Measurements from ENCODE around the gene HPS1. TPM values are rescaled to one million over a fixed set of nuclear protein-coding genes. Genes with fewer than 3 reads are reported as not detected.
A peak's percentile ranks its signal among the peaks of the same experiment; 100 is the strongest.

HPS1 gene
- total RNA-seq (10 to 100 TPM; 24.6 to 38.7 (median 28.5) TPM), polyA plus RNA-seq (10 to 100 TPM; 33.5 to 38.3 TPM)

DNA sequence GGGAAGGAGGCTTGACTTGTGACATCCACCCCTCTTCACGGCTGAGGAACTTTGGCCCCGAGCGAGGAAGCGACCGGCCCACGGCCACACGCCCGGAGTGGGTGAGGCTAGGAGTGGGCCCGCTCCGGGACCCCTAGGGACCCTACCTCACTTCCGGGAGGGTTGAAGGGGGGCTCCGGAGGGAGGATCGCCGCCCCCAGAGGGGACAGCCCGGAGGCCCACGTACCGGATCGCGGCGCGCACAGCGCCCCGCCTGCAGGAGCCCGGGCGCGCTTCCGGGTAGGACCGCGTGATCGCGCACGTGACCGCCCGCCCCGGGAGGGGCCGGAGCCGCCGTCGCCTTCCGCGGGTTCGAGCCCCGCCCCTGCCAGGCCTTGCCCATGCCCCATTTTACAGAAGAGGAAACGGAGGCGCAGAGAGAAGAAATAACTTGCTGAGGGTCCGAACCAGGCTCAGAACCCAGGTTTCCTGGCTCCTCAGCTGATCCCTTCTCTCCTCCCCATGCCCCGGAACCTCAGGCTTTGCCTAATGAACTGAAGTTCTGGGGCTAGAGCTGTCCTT is at the start of gene HPS1:
Gene HPS1, minus strand, starts transcription at position 275 of the 561 bp plus-strand sequence. CDS start 3,695 bp downstream, outside the sequence.
- intact Hi-C loops (cut with DNase I): no loop called here
- Histone ChIP-seq H3K27ac (peak within 1 kb of the TSS; percentile 68 to 87 (median 80)), H3K36me3 (peaks cover 0 to 17% (median 0%) of the 10 kb centered on the region in 3 donors), H3K4me1 (peaks cover 0 to 12% (median 0%) of the 10 kb centered on the region in 3 donors), H3K4me3 (peak within 1 kb of the TSS; percentile 56 to 86 (median 78)), H3K9me3 (no peaks in the 10 kb centered on the region), H3K27me3 (no peaks in the 10 kb centered on the region)
- FAIRE-seq (no peak), ATAC-seq (peak; percentile 95 to 97 (median 96)), DNase-seq (peak; percentile 74 to 94 (median 82))
- 2 to 3% methylated on average over 43 to 47 of the region's 47 CpGs for WGBS, 2 donors
- TF ChIP-seq, protein P1, sequence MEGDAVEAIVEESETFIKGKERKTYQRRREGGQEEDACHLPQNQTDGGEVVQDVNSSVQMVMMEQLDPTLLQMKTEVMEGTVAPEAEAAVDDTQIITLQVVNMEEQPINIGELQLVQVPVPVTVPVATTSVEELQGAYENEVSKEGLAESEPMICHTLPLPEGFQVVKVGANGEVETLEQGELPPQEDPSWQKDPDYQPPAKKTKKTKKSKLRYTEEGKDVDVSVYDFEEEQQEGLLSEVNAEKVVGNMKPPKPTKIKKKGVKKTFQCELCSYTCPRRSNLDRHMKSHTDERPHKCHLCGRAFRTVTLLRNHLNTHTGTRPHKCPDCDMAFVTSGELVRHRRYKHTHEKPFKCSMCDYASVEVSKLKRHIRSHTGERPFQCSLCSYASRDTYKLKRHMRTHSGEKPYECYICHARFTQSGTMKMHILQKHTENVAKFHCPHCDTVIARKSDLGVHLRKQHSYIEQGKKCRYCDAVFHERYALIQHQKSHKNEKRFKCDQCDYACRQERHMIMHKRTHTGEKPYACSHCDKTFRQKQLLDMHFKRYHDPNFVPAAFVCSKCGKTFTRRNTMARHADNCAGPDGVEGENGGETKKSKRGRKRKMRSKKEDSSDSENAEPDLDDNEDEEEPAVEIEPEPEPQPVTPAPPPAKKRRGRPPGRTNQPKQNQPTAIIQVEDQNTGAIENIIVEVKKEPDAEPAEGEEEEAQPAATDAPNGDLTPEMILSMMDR (IDR thresholded peaks at IDR 0.05): no peak

GRCh38 chr10:98492763-98493162 is 46.0 kb upstream of the HPS1 start:
- Histone ChIP-seq H3K36me3 (no peaks in the 10 kb centered on the region), H3K4me3 (no peak overlapping the region), H3K27me3 (no peaks in the 10 kb centered on the region), H3K27ac (no peak overlapping the region), H3K4me1 (no peaks in the 10 kb centered on the region), H3K9me3 (no peaks in the 10 kb centered on the region)
- WGBS, 2 donors: 32 to 63% methylated on average over 1 of the region's 1 CpG
- TF ChIP-seq, protein P1 (IDR thresholded peaks at IDR 0.05): no peak
- intact Hi-C loops (cut with DNase I): no loop called here
- ATAC-seq: no peak
- DNase-seq: no peak
- no peak for FAIRE-seq

DNA sequence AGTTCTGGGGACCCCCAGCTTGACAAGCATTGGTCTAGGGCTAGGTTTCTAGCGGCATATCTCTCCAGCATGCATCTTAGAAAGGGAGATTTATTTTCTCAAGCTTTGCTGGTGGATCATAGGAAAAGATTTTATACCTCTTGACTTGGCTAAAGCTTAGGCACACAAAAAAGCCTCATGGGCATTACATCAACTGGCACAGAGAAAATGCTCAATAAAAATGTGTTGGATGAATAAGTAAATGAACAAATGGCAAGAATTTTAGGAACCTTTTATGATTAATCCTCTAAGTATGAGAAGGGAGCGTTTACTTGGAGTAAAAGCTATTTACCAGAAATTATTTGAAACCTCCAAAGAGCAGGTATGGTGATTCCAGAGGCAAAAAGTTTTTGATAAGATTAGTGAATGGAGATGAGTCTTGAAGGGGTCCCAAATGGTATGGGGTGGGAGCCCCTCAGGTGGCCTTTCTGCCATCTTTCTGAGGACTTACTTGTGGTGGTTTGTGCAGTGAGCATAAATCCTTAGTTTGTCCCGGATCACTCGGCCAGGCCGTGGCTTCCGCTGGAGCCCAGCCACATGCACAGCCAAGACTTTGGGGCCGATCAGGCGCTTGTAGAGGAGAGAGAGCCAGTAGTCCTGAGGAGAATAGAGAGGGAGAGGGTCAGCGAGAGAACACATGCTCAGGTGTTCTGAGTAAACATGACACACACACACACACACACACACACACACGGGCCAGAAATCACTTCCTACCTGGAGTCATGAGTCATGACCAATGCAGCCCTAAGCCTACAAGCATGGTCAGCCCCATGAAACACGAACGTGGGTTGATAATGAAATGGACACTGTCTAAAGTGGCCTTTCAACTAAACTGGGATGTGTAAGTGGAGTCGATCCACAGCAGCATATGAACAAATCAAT is 43.1 kb upstream of the HPS1 start:
- H3K9me3 ChIP-seq: no peaks in the 10 kb centered on the region
- H3K4me3 ChIP-seq: no peak overlapping the region
- 68 to 78% methylated on average over 13 of the region's 13 CpGs for WGBS, 2 donors
- ATAC-seq: no peak
- TF ChIP-seq, protein P1 (IDR thresholded peaks at IDR 0.05): no peak
- H3K36me3 ChIP-seq: no peaks in the 10 kb centered on the region
- H3K4me1 ChIP-seq: no peaks in the 10 kb centered on the region
- FAIRE-seq: no peak
- H3K27me3 ChIP-seq: no peaks in the 10 kb centered on the region
- no peak for DNase-seq
- intact Hi-C loops (cut with DNase I): no loop called here
- no peak overlapping the region for H3K27ac ChIP-seq

GRCh38 chr10:98488669-98489430 is 42.1 kb upstream of the HPS1 start:
- no peaks in the 10 kb centered on the region for H3K4me1 ChIP-seq
- FAIRE-seq (no peak), ATAC-seq (peak in 3 of 4 donors; percentile 45 to 78 (median 52)), DNase-seq (peak in 2 of 6 donors; percentile 19 to 20)
- WGBS, 2 donors: 66 to 67% methylated on average over 1 of the region's 1 CpG
- no peaks in the 10 kb centered on the region for H3K36me3 ChIP-seq
- TF ChIP-seq, protein P1 (IDR thresholded peaks at IDR 0.05): no peak
- H3K9me3 ChIP-seq: no peaks in the 10 kb centered on the region
- no peaks in the 10 kb centered on the region for H3K27me3 ChIP-seq
- no peak overlapping the region for H3K27ac ChIP-seq
- intact Hi-C loops (cut with DNase I): no loop called here
- H3K4me3 ChIP-seq: no peak overlapping the region

All from pancreas (tissue), 10 donors.